Stimulated activated CD8-positive, alpha-beta memory T cell treated with anti-CD3 and anti-CD28 coated beads, Interleukin-7, amount 100 ng/mL, for 24 hours (primary cell): Measurements from ENCODE around the gene JMJD8.
A peak's percentile ranks its signal among the peaks of the same experiment; 100 is the strongest.

Source experiments
- DNase-seq: peaks from one replicate; pipeline ENCODE4 v3.0.0-alpha.2; 2020; ENCODE audit warnings: low read depth

JMJD8 gene

GRCh38 chr16:675884-676564 lies 8.1 kb downstream of the JMJD8 start:
- DNase-seq, result no peak

- no peak for DNase-seq
Observed at GRCh38 chr16:674968-675883, 8.9 kb downstream of the JMJD8 start, which contains the start of gene RHBDL1. Gene RHBDL1 (plus strand): TSS chr16:675671. CDS start chr16:675791, 120 bp downstream.

- DNase-seq, result no peak
Observed at GRCh38 chr16:674214-674881, 9.8 kb downstream of the JMJD8 start.

GRCh38 chr16:673399-673991 lies 10.6 kb downstream of the JMJD8 start:
- DNase-seq, result no peak

GRCh38 chr16:672851-673250 lies 11.3 kb downstream of the JMJD8 start:
- DNase-seq, result no peak

- no peak for DNase-seq
Observed at GRCh38 chr16:672371-672770, 11.8 kb downstream of the JMJD8 start.

GRCh38 chr16:671353-672131 lies 12.6 kb downstream of the JMJD8 start:
- no peak for DNase-seq

GRCh38 chr16:670485-671352 lies 13.4 kb downstream of the JMJD8 start:
- DNase-seq, result no peak

- no peak for DNase-seq
Observed at GRCh38 chr16:669666-670065, 14.5 kb downstream of the JMJD8 start.

- DNase-seq, result no peak
Observed at GRCh38 chr16:668519-669171, 15.5 kb downstream of the JMJD8 start.

- DNase-seq, result peak; percentile 85
Observed at GRCh38 chr16:667780-668518, 16.2 kb downstream of the JMJD8 start, which contains the start of gene RHOT2. Gene RHOT2 (plus strand): TSS chr16:668132. CDS start chr16:668200, 68 bp downstream.

GRCh38 chr16:667113-667779 lies 16.9 kb downstream of the JMJD8 start:
- no peak for DNase-seq

GRCh38 chr16:666572-666971 lies 17.6 kb downstream of the JMJD8 start:
- DNase-seq, result no peak

GRCh38 chr16:662597-662996 lies 21.5 kb downstream of the JMJD8 start:
- no peak for DNase-seq

GRCh38 chr16:662095-662494 lies 22.0 kb downstream of the JMJD8 start:
- DNase-seq, result no peak

- no peak for DNase-seq
Observed at GRCh38 chr16:661184-661821, 22.8 kb downstream of the JMJD8 start.

- DNase-seq, result no peak
Observed at GRCh38 chr16:660459-661183, 23.5 kb downstream of the JMJD8 start.

- no peak for DNase-seq
Observed at GRCh38 chr16:660132-660458, 24.0 kb downstream of the JMJD8 start.
